ENCODE data around the gene FREM2.

FREM2 gene

GRCh38 chr13:38821770-38822551 is 135.1 kb downstream of the FREM2 start:
- no peak for DNase-seq (ENCODE audit: low read depth in 2 of 2)

GRCh38 chr13:38824342-38824741 is 137.5 kb downstream of the FREM2 start:
- no peak for DNase-seq (ENCODE audit: low read depth in 2 of 2)

DNA sequence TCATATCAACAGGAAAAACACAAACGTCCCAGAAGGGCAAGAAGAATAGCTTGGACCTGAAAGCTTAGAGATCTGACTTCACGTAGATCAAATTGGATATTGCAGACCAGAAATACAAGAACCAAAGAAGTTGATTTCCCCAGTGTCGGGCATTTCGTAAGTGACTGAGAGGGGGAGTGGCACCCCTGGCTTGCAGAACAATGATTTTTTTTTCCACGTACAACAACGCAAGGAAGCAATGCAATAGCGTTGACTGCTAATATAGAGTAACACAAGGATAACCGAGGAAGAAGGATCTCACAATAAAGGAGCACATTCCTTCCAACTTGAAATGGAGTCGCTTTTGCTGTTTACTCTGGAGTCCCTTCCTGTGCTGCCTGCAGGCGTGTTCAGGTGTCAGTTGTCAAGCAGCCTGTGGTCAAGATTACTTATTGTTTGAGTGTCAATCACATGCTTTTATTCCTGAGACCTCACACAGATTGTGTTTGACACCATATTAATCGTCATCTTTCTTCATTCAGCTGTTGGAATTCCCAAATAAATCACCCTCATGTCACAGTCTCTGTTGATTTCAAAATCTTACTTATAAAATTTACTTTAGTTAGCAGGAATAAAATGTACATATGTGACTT is 139.4 kb downstream of the FREM2 start:
- no peak for DNase-seq (ENCODE audit: low read depth in 2 of 2)

GRCh38 chr13:38830442-38831045 is 143.7 kb downstream of the FREM2 start:
- no peak for DNase-seq (ENCODE audit: low read depth in 2 of 2)

- no peak for DNase-seq (ENCODE audit: low read depth in 2 of 2)
Observed at GRCh38 chr13:38844581-38844980, 157.7 kb downstream of the FREM2 start.

- no peak for DNase-seq (ENCODE audit: low read depth in 2 of 2)
Observed at GRCh38 chr13:38848360-38848759, 161.5 kb downstream of the FREM2 start.

DNA sequence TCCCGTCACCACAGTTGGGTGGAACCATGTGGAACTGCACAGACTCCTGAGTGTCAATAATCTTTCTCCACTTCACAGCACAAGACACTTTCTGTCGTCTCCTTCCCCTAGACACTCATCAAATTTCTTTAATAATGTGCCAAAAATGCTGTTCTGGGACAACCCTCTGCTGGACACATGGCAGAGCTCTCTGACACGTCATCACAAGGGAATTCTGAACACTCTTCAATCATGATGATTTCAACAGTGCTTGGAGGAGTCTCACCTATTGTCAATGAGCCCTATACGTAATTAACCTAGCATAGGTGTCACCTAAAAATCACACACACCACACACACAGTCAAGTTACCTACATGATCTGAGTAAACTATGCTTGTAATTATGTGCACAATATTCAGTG is 162.4 kb downstream of the FREM2 start:
- DNase-seq (ENCODE audit: low read depth in 2 of 2), result no peak

GRCh38 chr13:38850868-38851626 is 164.2 kb downstream of the FREM2 start:
- no peak for DNase-seq (ENCODE audit: low read depth in 2 of 2)

DNA sequence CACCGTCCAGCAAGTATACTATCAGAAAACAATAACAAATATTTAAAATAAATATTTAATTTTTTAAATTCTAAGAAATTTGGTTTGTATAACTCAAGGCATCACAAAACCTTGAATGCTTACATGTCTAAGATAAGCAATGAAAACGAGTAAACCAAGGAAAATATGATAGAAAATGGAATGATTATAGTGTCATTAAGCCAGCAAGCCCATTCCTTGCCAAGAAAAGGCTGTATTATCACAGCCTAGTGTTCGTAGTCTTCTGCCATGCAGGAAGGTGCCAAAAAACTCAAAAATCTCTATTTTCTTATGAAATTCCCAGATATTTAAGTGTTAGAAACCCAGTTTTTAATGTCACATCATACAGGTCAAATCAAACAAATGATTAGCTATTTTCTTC is 167.3 kb downstream of the FREM2 start:
- DNase-seq (ENCODE audit: low read depth in 2 of 2), result no peak

DNA sequence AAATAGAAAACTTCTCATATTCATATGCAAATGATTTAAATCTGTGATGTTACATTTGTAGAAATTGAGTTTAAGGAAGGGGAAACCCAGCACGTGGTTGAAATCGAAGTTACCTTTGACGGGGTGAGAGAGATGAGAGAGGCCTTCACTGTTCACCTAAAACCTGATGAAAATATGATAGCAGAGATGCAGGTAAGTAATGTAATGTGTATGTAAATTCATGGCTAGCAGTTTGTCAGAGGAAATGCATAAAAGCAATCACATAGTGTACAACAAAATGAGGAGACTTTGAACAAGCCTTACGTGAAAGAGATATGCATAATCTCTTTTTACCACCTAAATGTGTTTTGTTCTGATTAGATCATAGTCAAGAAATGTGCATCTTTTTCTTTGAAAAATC is 169.2 kb downstream of the FREM2 start:
- no peak for DNase-seq (ENCODE audit: low read depth in 2 of 2)

DNA sequence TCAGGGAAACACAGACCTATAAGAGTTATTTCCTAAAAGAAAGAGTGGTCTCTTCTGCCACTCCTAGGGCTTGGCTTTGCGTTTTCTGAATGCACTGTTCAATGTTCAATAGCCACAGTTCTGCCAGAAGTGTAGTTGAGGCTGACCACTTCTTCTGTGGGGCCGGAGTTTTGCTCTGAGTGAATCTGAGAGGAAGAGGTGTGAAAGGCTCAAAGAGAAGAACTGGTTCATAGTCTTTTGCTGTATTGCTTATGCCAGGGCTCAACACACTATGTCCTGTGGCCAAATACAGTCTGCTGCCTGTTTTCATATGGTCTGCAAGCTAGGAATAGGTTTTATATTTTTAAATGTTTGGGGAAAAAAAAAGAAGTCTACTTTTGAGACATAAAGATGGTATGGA is 175.6 kb downstream of the FREM2 start:
- DNase-seq (ENCODE audit: low read depth in 2 of 2), result no peak

GRCh38 chr13:38863536-38863935 is 176.7 kb downstream of the FREM2 start:
- DNase-seq (ENCODE audit: low read depth in 2 of 2), result no peak

GRCh38 chr13:38866649-38867048 is 179.8 kb downstream of the FREM2 start:
- no peak for DNase-seq (ENCODE audit: low read depth in 2 of 2)

DNA sequence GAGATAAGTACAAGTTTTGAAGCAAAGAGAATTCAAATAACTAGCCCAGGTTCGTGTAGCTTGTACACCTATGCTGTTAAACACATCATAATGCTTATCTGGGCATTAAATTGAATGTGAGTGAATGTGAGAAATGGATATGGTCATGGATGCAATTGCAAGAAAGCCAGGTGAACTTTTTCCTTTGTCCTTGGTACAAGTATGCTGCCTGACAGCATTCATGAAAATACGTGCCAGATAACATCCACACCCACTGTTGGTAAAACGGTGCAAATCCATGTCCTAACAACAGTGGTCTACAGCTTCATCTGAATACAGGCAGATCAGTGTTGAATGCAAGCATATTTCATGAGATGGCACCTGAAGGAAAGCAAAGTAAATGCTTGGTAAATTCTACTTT is 181.5 kb downstream of the FREM2 start:
- no peak for DNase-seq (ENCODE audit: low read depth in 2 of 2)

GRCh38 chr13:38868870-38869269 is 182.0 kb downstream of the FREM2 start:
- DNase-seq (ENCODE audit: low read depth in 2 of 2), result no peak

DNA sequence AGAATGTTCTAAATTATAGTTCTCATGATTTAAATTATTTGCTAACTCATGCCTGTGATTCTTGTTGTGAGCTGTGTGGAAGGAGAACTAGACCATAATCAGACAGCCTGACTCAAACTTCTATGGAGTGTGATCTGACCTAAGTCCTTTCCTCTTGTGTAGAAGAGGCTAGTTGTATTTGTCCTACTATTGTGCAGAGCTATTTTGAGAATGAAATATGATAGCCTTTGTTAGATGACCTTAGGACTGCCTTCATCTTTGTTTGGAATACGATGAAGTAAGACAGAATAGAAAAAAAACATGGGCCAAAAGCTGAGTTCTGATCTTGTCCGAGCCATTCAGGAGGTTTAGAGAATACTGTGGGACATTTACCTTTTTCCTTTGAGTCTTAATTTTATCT is 184.4 kb downstream of the FREM2 start:
- no peak for DNase-seq (ENCODE audit: low read depth in 2 of 2)

GRCh38 chr13:38872693-38873092 is 185.8 kb downstream of the FREM2 start:
- no peak for DNase-seq (ENCODE audit: low read depth in 2 of 2)

GRCh38 chr13:38875186-38875875 is 188.5 kb downstream of the FREM2 start:
- DNase-seq (ENCODE audit: low read depth in 2 of 2), result no peak

DNA sequence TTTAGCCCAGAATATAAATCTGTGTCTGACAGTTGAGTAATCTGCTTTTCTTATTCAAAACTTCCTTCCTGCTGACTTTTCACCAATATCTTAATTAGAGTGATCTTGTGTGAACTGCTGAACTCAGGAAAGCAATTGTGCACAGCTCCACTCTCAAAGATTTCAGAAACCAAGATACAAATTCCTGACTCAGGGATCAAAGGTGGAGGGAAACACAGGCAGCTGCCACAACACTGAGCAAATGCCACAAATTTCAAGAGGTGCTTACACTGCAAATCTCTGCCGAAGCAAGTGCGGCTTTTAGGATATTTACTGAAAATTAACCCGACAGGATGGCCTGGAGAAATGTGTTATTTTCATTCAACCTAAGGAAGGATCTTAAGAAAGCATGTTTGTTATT is 192.4 kb downstream of the FREM2 start:
- DNase-seq (ENCODE audit: low read depth in 2 of 2), result no peak

GRCh38 chr13:38879786-38880185 is 192.9 kb downstream of the FREM2 start:
- no peak for DNase-seq (ENCODE audit: low read depth in 2 of 2)

- DNase-seq (ENCODE audit: low read depth in 2 of 2), result no peak
Observed at GRCh38 chr13:38880397-38880796, 193.5 kb downstream of the FREM2 start.

DNA sequence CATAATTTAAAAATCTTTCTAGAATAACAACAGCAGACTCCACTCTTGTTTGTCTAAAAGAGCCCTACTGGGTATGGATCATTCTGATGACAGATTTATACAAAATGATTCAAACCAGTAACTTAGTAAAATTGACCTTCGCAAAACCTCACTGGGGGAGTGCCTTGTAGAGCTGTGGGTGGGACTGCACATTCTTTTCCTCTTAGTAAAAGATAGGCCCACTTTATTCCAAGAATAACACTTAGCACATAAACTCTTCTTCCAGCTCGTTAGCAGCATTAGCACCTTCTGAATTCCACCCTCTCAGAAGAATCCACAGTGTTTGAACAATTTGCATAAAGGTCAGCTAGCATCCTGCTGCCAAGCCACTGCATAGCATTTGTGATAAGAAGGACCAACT is 196.9 kb downstream of the FREM2 start:
- no peak for DNase-seq (ENCODE audit: low read depth in 2 of 2)

Data from stimulated activated CD4-positive, alpha-beta T cell treated with anti-CD3 and anti-CD28 coated beads, Interleukin-1b, Interleukin-23, amount 100 ng/mL, for 1 hour (primary cell).